ENCODE measurements around the gene OSM. TPM values are rescaled to one million over a fixed set of nuclear protein-coding genes. Genes with fewer than 3 reads are reported as not detected.

OSM gene
- polyA plus RNA-seq, 1 donor (not counting 4 experiments of a cell fraction or from before 2014, with no cell fraction given), result not detected

GRCh38 chr22:30286813-30287647 is 20.4 kb upstream of the OSM start:
- H3K4me1 ChIP-seq (ENCODE audit: control insufficient read depth, extremely low read depth, insufficient read depth, low read length), result peaks cover 26% of the 10 kb centered on the region
- H3K27me3 ChIP-seq (ENCODE audit: control insufficient read depth, extremely low read depth, insufficient read depth, low read length), result no peaks in the 10 kb centered on the region
- no peaks in the 10 kb centered on the region for H3K79me2 ChIP-seq (ENCODE audit: control insufficient read depth, insufficient read depth, low read length)
- FAIRE-seq (no peak), DNase-seq (ENCODE audit: low read depth, low spot score) (no peak)
- H3K4me2 ChIP-seq (ENCODE audit: control insufficient read depth, extremely low read depth, insufficient read depth, low read depth, low read length), result no peak overlapping the region
- dilution Hi-C loops (cut with MboI; ENCODE audit: extremely low pct_ligation_motif_present, low sequenced_read_pairs), result no loop called here
- no peak overlapping the region for H3K9ac ChIP-seq (ENCODE audit: control insufficient read depth, extremely low read depth, insufficient read depth, low read length)
- H3K4me3 ChIP-seq (ENCODE audit: control insufficient read depth in 2 of 3, extremely low read depth in 1 of 3, insufficient read depth in 2 of 3, low read depth in 1 of 3, low read length in 3 of 3), result no peak overlapping the region
- H3K9me3 ChIP-seq (ENCODE audit: control insufficient read depth, low read depth, low read length), result no peaks in the 10 kb centered on the region
- H3K36me3 ChIP-seq (ENCODE audit: control insufficient read depth in 2 of 2, extremely low read depth in 1 of 2, insufficient read depth in 2 of 2, low read length in 2 of 2), result peaks cover 0 to 9% of the 10 kb centered on the region in 2 experiments
- no peaks in the 10 kb centered on the region for H4K20me1 ChIP-seq (ENCODE audit: control insufficient read depth, extremely low read depth, insufficient read depth, low read length)
- TF ChIP-seq, protein P1, sequence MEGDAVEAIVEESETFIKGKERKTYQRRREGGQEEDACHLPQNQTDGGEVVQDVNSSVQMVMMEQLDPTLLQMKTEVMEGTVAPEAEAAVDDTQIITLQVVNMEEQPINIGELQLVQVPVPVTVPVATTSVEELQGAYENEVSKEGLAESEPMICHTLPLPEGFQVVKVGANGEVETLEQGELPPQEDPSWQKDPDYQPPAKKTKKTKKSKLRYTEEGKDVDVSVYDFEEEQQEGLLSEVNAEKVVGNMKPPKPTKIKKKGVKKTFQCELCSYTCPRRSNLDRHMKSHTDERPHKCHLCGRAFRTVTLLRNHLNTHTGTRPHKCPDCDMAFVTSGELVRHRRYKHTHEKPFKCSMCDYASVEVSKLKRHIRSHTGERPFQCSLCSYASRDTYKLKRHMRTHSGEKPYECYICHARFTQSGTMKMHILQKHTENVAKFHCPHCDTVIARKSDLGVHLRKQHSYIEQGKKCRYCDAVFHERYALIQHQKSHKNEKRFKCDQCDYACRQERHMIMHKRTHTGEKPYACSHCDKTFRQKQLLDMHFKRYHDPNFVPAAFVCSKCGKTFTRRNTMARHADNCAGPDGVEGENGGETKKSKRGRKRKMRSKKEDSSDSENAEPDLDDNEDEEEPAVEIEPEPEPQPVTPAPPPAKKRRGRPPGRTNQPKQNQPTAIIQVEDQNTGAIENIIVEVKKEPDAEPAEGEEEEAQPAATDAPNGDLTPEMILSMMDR (optimal IDR thresholded peaks at IDR 0.05 in 1 of 3, IDR thresholded peaks at IDR 0.05 in 1 of 3, conservative IDR thresholded peaks at IDR 0.05 in 1 of 3; ENCODE audit: extremely low read depth in 1 of 3, insufficient read depth in 2 of 3, low read length in 3 of 3), result peak; percentile 88 to 98 (median 91)
- no peak for TF ChIP-seq EZH2 (IDR thresholded peaks at IDR 0.05; ENCODE audit: low read length)
- no peak overlapping the region for H3K27ac ChIP-seq (ENCODE audit: control insufficient read depth, insufficient read depth, low read length)
- no peaks in the 10 kb centered on the region for H3K9me1 ChIP-seq (ENCODE audit: control insufficient read depth, extremely low read depth, insufficient read depth, low read length)
- H2AFZ ChIP-seq (ENCODE audit: control insufficient read depth, low read length), result no peak overlapping the region

DNA sequence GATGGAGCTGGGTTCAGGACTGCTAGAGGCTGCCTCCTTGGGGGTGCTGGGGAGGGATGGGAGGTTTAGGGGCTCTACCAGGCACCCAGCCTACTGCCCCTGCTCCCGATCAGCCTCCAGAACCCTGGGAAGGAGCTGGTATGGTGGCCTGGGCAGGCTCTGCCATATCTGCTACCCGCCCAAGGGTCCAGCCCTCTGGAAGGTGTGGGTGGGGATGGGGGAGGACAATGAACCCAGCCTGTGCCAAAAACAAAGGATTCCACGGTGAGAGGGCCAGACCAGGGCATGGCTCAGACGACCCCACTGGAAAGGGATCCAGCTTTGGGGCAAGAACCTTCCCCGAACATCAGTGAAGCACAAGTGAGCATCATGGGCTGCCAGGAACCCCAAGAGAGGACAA is 19.7 kb upstream of the OSM start:
- dilution Hi-C loops (cut with MboI; ENCODE audit: extremely low pct_ligation_motif_present, low sequenced_read_pairs), result no loop called here
- H3K4me2 ChIP-seq (ENCODE audit: control insufficient read depth, extremely low read depth, insufficient read depth, low read depth, low read length), result no peak overlapping the region

More for the DNA sequence above, 19.7 kb upstream of the OSM start:
- H3K27me3 ChIP-seq (ENCODE audit: control insufficient read depth, extremely low read depth, insufficient read depth, low read length), result no peaks in the 10 kb centered on the region
- TF ChIP-seq, protein P1 (optimal IDR thresholded peaks at IDR 0.05 in 1 of 3, IDR thresholded peaks at IDR 0.05 in 1 of 3, conservative IDR thresholded peaks at IDR 0.05 in 1 of 3; ENCODE audit: extremely low read depth in 1 of 3, insufficient read depth in 2 of 3, low read length in 3 of 3), result no peak
- TF ChIP-seq EZH2 (IDR thresholded peaks at IDR 0.05; ENCODE audit: low read length), result no peak
- DNase-seq (ENCODE audit: low read depth, low spot score) (no peak), FAIRE-seq (no peak)
- H3K9me1 ChIP-seq (ENCODE audit: control insufficient read depth, extremely low read depth, insufficient read depth, low read length), result no peaks in the 10 kb centered on the region
- H2AFZ ChIP-seq (ENCODE audit: control insufficient read depth, low read length), result no peak overlapping the region
- peaks cover 21% of the 10 kb centered on the region for H3K4me1 ChIP-seq (ENCODE audit: control insufficient read depth, extremely low read depth, insufficient read depth, low read length)
- H3K79me2 ChIP-seq (ENCODE audit: control insufficient read depth, insufficient read depth, low read length), result no peaks in the 10 kb centered on the region
- H3K27ac ChIP-seq (ENCODE audit: control insufficient read depth, insufficient read depth, low read length), result no peak overlapping the region
- no peak overlapping the region for H3K9ac ChIP-seq (ENCODE audit: control insufficient read depth, extremely low read depth, insufficient read depth, low read length)
- H3K36me3 ChIP-seq (ENCODE audit: control insufficient read depth in 2 of 2, extremely low read depth in 1 of 2, insufficient read depth in 2 of 2, low read length in 2 of 2), result peaks cover 0 to 7% of the 10 kb centered on the region in 2 experiments
- no peaks in the 10 kb centered on the region for H3K9me3 ChIP-seq (ENCODE audit: control insufficient read depth, low read depth, low read length)
- no peaks in the 10 kb centered on the region for H4K20me1 ChIP-seq (ENCODE audit: control insufficient read depth, extremely low read depth, insufficient read depth, low read length)
- H3K4me3 ChIP-seq (ENCODE audit: control insufficient read depth in 2 of 3, extremely low read depth in 1 of 3, insufficient read depth in 2 of 3, low read depth in 1 of 3, low read length in 3 of 3), result no peak overlapping the region
